ENCODE results near the gene IPP.
"Not testable (repeated sequence)": the region's sequence is repeated elsewhere in the genome, so short reads cannot be mapped to it uniquely, and the experiment has no call there.

Gene IPP

GRCh38 chr1:45746922-45747321, 3.5 kb downstream of the IPP start:
- no peak for DNase-seq (ENCODE audit: low read depth)
- TF ChIP-seq CTCF (IDR thresholded peaks at IDR 0.05; ENCODE audit: low read depth, low read length, missing control alignments) = no peak
- in situ Hi-C loops (cut with HindIII; ENCODE audit: low sequenced_read_pairs) = no loop called here
- H3K4me3 ChIP-seq (ENCODE audit: low read depth, low read length) = no peak overlapping the region

GRCh38 chr1:45739641-45740156, 10.8 kb downstream of the IPP start:
- in situ Hi-C loops (cut with HindIII; ENCODE audit: low sequenced_read_pairs); DNase-seq (ENCODE audit: low read depth); H3K4me3 ChIP-seq (ENCODE audit: low read depth, low read length): not testable (repeated sequence)

- in situ Hi-C loops (cut with HindIII; ENCODE audit: low sequenced_read_pairs) = no loop called here
- DNase-seq (ENCODE audit: low read depth) = no peak
- no peak for TF ChIP-seq CTCF (IDR thresholded peaks at IDR 0.05; ENCODE audit: low read depth, low read length, missing control alignments)
- no peak overlapping the region for H3K4me3 ChIP-seq (ENCODE audit: low read depth, low read length)
These were observed 11.3 kb downstream of the IPP start for GRCh38 chr1:45739137-45739536.

- in situ Hi-C loops (cut with HindIII; ENCODE audit: low sequenced_read_pairs) = no loop called here
- DNase-seq (ENCODE audit: low read depth) = no peak
- H3K4me3 ChIP-seq (ENCODE audit: low read depth, low read length) = no peak overlapping the region
- TF ChIP-seq CTCF (IDR thresholded peaks at IDR 0.05; ENCODE audit: low read depth, low read length, missing control alignments) = no peak
These were observed 19.6 kb downstream of the IPP start for GRCh38 chr1:45730780-45731319.

- H3K4me3 ChIP-seq (ENCODE audit: low read depth, low read length) = no peak overlapping the region
- DNase-seq (ENCODE audit: low read depth) = no peak
- in situ Hi-C loops (cut with HindIII; ENCODE audit: low sequenced_read_pairs) = no loop called here
- TF ChIP-seq CTCF (IDR thresholded peaks at IDR 0.05; ENCODE audit: low read depth, low read length, missing control alignments) = no peak
These were observed 20.2 kb downstream of the IPP start for GRCh38 chr1:45730075-45730779.

- H3K4me3 ChIP-seq (ENCODE audit: low read depth, low read length); DNase-seq (ENCODE audit: low read depth); in situ Hi-C loops (cut with HindIII; ENCODE audit: low sequenced_read_pairs): not testable (repeated sequence)
These were observed 24.4 kb downstream of the IPP start for GRCh38 chr1:45726007-45726406.

- TF ChIP-seq CTCF (IDR thresholded peaks at IDR 0.05; ENCODE audit: low read depth, low read length, missing control alignments) = no peak
- no peak overlapping the region for H3K4me3 ChIP-seq (ENCODE audit: low read depth, low read length)
- in situ Hi-C loops (cut with HindIII; ENCODE audit: low sequenced_read_pairs) = no loop called here
- DNase-seq (ENCODE audit: low read depth) = no peak
These were observed 27.1 kb downstream of the IPP start for GRCh38 chr1:45723248-45723930.
